Measurements from ENCODE around the gene NRG2. TPM values are rescaled to one million over a fixed set of nuclear protein-coding genes. Genes with fewer than 3 reads are reported as not detected.

Gene NRG2
- total and polyA plus RNA-seq, 12 donors = 0.64 to 6.6 (median 2.9) TPM

DNA sequence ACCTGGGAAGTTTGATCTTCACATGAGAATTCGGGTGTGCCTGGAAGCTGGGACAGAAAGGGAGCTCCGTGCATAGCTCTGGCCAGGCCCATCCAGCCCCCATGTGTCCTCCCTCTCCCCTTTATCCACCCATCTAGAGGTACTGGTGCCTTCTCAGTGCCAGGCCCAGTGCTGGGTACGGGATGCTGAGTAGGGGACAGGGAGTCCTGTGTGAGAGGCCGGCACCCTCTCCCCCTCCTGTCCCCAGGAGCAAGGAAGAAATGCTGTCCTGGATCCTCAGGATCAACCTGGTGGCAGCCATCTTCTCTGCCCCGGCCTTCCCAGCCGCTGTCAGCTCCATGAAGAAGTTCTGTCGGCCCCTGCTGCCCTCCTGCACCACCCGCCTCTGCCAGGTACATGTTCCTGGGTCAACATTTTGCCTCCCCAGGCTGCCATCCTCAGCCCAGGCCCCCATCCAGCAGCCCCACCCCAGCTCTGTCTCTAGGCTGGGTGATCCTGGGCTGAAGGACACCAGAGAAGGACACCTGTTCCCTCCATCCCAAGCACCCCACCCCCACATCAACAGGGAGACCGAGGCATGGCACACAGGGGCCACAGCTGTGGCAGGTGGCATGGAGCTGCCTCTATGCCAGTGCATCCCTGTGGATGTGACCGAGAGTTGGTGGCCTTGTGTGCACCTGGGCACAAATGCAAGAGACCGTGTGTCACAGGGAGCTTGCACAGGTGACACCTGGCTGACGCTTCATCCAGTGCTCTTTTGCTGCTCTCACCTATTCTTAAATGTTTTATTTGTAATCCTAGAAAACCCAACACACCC lies 204.5 kb downstream of the NRG2 start:
- Histone ChIP-seq H3K27me3 (peaks cover 0 to 20% (median 0%) of the 10 kb centered on the region in 7 donors), H3K4me3 (no peak overlapping the region), H3K36me3 (no peaks in the 10 kb centered on the region), H3K27ac (no peak overlapping the region), H3K4me1 (no peaks in the 10 kb centered on the region), H3K9me3 (no peaks in the 10 kb centered on the region)
- DNase-seq = no peak
- 88 to 91% methylated on average over 12 of the region's 12 CpGs for WGBS, 2 donors
- intact Hi-C loops (cut with DNase I) = loop anchor here in 1 of 10 donors (5.0 kb wide), 1 partner anchor 41 kb away; the partner anchor contains the start of gene PSD2
- TF ChIP-seq, protein P1, sequence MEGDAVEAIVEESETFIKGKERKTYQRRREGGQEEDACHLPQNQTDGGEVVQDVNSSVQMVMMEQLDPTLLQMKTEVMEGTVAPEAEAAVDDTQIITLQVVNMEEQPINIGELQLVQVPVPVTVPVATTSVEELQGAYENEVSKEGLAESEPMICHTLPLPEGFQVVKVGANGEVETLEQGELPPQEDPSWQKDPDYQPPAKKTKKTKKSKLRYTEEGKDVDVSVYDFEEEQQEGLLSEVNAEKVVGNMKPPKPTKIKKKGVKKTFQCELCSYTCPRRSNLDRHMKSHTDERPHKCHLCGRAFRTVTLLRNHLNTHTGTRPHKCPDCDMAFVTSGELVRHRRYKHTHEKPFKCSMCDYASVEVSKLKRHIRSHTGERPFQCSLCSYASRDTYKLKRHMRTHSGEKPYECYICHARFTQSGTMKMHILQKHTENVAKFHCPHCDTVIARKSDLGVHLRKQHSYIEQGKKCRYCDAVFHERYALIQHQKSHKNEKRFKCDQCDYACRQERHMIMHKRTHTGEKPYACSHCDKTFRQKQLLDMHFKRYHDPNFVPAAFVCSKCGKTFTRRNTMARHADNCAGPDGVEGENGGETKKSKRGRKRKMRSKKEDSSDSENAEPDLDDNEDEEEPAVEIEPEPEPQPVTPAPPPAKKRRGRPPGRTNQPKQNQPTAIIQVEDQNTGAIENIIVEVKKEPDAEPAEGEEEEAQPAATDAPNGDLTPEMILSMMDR (IDR thresholded peaks at IDR 0.05) = no peak
- peak in 1 of 8 donors; percentile 32 for ATAC-seq

DNA sequence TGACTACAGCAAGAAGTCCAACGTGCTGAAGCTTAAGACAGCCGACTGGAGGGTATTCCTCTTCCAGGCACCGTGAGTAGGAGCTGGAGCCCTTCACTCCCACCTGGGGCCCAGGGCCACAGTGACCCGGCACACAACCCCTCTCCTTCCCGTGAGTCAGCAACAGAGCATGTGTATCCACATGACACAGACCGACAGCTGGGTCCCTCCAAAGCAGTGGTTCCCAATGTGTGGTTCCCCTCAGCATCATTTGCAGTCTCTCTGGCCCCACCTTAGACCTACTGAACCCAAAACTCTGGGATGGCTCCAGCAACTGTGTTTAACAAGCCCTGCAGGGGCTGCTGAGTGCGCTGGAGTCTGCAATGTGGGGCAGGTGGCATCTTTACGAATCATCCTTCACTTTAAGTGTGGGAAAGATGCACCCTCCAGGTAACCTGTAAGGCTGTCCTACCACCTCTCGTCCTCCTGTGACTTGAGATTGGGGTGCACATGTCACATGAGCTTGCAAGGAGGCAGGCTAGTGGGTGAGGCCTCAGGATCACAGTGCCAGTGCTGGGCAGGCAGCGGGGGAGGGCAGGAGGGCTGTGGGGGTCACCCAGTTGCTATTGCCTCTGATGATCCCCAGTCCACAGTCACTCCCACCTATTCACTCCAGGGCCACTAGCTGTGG lies 205.3 kb downstream of the NRG2 start:
- TF ChIP-seq, protein P1 (IDR thresholded peaks at IDR 0.05) = no peak
- H3K9me3 ChIP-seq = no peaks in the 10 kb centered on the region
- no peaks in the 10 kb centered on the region for H3K4me1 ChIP-seq
- no peak overlapping the region for H3K27ac ChIP-seq
- no peak for DNase-seq
- intact Hi-C loops (cut with DNase I) = loop anchor here in 1 of 10 donors (5.0 kb wide), 1 partner anchor 41 kb away; the partner anchor contains the start of gene PSD2
- WGBS, 2 donors = 82 to 87% methylated on average over 10 of the region's 10 CpGs
- no peaks in the 10 kb centered on the region for H3K36me3 ChIP-seq
- H3K4me3 ChIP-seq = no peak overlapping the region
- peaks cover 0 to 27% (median 6%) of the 10 kb centered on the region in 7 donors for H3K27me3 ChIP-seq
- no peak for ATAC-seq

DNA sequence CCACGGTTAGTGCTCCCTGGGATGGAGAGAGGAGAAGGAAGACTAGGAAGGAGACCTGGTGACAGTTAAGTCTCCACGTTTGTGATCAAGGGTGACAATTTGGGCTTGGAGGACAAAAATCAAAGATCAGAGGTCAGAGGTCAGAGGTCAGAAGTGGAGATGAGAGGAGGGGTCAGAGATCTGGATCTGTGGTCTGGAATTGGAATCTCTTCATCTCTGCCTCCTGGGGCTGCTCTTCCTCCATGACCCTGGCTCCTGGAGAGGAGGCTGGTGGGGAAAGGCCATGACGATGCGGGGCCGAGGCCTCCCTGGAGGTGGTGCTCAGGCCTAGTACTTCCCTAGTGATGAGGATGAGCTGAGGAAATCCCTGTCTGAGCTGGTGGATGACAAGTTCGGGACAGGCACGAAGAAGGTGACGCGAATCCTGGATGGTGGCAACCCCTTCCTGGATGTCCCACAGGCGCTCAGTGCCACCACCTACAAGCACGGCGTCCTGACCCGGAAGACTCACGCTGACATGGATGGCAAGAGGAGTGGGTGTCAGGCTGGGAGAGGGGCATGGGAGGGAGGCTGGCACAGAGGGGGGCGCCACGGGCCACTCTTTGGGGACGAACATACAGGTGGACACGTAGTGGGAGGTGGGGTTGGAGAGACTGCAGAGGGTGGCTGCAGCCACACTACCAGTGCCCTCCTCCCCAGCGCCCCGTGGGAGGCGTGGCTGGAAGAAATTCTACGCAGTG lies 206.5 kb downstream of the NRG2 start:
- H3K4me1 ChIP-seq = no peaks in the 10 kb centered on the region
- no peak overlapping the region for H3K4me3 ChIP-seq
- H3K9me3 ChIP-seq = no peaks in the 10 kb centered on the region
- TF ChIP-seq, protein P1 (IDR thresholded peaks at IDR 0.05) = no peak
- ATAC-seq (no peak), DNase-seq (no peak)
- intact Hi-C loops (cut with DNase I) = loop anchor here in 1 of 10 donors (5.0 kb wide), 1 partner anchor 39 kb away; the partner anchor contains the start of gene PSD2
- peaks cover 0 to 28% (median 12%) of the 10 kb centered on the region in 7 donors for H3K27me3 ChIP-seq
- 92 to 94% methylated on average over 20 to 22 of the region's 22 CpGs for WGBS, 2 donors
- H3K27ac ChIP-seq = no peak overlapping the region
- H3K36me3 ChIP-seq = no peaks in the 10 kb centered on the region

DNA sequence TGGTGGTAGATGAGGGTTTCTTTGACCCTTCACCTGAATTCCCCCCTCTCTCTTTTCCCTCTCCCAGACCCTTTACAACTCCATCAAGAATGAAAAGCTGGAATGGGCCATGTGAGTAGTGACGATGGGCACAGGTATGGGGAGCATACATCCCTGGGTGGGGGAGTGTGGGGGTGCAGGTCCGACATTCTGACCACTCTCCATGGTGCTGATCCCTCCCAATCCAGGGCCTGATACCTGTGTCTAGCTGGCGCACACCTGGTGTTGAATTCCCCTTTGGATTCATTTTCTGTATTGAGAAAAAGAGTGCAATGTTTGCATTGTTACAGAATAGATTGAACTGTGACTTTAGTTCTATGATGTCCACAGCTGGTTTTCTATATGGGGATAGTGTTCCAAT lies 207.4 kb downstream of the NRG2 start:
- intact Hi-C loops (cut with DNase I) = loop anchor here in 1 of 10 donors (5.0 kb wide), 1 partner anchor 38 kb away; the partner anchor contains the start of gene PSD2
- 46 to 52% methylated on average over 3 of the region's 3 CpGs for WGBS, 2 donors
- TF ChIP-seq, protein P1 (IDR thresholded peaks at IDR 0.05) = no peak
- DNase-seq (no peak), ATAC-seq (no peak)
- no peaks in the 10 kb centered on the region for H3K4me1 ChIP-seq
- H3K27ac ChIP-seq = no peak overlapping the region
- peaks cover 0 to 4% (median 0%) of the 10 kb centered on the region in 11 donors for H3K9me3 ChIP-seq
- H3K36me3 ChIP-seq = no peaks in the 10 kb centered on the region
- peaks cover 0 to 32% (median 12%) of the 10 kb centered on the region in 7 donors for H3K27me3 ChIP-seq
- no peak overlapping the region for H3K4me3 ChIP-seq

Measured in heart right ventricle (tissue), 16 donors.